ENCODE results near the gene ZC3HAV1.

Gene ZC3HAV1

DNA sequence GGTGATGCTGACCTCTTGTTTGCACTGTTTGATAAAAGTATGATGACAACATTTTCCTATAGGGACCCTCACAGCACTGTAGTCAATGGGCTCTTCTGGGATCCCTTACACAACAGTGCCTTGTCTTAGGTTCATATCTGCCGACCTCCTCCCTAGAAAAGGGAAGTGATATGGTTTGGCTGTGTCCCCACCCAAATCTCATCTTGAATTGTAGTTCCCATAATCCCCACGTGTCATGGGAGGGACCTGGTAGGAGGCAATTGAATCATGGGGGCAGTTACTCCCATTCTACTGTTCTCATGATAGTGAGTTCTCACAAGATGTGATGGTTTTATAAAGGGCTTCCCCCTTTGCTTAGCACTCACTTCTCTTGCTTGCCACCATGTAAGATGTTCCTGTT lies 23.1 kb downstream of the ZC3HAV1 start:
- DNase-seq (ENCODE audit: low read depth): peak; percentile 55
- no peak overlapping the region for H3K4me3 ChIP-seq (ENCODE audit: low read depth, low read length)
- TF ChIP-seq MYC (IDR thresholded peaks at IDR 0.05; ENCODE audit: low read depth, low read length) (no peak), POLR2A (IDR thresholded peaks at IDR 0.05; ENCODE audit: extremely low read depth, insufficient read length) (no peak)
- TF ChIP-seq, protein P1, sequence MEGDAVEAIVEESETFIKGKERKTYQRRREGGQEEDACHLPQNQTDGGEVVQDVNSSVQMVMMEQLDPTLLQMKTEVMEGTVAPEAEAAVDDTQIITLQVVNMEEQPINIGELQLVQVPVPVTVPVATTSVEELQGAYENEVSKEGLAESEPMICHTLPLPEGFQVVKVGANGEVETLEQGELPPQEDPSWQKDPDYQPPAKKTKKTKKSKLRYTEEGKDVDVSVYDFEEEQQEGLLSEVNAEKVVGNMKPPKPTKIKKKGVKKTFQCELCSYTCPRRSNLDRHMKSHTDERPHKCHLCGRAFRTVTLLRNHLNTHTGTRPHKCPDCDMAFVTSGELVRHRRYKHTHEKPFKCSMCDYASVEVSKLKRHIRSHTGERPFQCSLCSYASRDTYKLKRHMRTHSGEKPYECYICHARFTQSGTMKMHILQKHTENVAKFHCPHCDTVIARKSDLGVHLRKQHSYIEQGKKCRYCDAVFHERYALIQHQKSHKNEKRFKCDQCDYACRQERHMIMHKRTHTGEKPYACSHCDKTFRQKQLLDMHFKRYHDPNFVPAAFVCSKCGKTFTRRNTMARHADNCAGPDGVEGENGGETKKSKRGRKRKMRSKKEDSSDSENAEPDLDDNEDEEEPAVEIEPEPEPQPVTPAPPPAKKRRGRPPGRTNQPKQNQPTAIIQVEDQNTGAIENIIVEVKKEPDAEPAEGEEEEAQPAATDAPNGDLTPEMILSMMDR (IDR thresholded peaks at IDR 0.05; ENCODE audit: low read depth, low read length): no peak
- TF ChIP-seq, protein P2, sequence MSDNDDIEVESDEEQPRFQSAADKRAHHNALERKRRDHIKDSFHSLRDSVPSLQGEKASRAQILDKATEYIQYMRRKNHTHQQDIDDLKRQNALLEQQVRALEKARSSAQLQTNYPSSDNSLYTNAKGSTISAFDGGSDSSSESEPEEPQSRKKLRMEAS (IDR thresholded peaks at IDR 0.05; ENCODE audit: low read depth, low read length): no peak

DNA sequence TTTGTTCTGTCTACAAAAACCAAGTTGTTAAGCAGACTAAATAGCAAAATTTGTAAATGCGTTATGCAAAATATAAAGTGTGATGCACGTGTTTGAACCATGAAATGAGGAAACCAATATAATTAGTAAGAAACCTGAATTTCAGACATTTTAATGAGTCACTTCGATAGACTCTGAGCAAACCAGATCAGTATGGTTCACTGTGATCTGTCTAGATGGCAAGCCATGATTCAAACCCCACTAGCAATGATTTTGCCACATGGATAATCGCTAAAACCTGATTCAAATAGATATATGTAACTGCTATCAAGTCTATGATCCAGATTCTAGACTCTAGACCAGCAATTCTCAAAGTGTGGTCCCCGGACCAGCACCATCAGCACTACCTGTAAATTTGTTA lies 24.8 kb downstream of the ZC3HAV1 start:
- TF ChIP-seq, protein P2 (IDR thresholded peaks at IDR 0.05; ENCODE audit: low read depth, low read length): no peak
- TF ChIP-seq MYC (IDR thresholded peaks at IDR 0.05; ENCODE audit: low read depth, low read length): no peak
- TF ChIP-seq, protein P1 (IDR thresholded peaks at IDR 0.05; ENCODE audit: low read depth, low read length): no peak
- no peak for TF ChIP-seq POLR2A (IDR thresholded peaks at IDR 0.05; ENCODE audit: extremely low read depth, insufficient read length)

DNA sequence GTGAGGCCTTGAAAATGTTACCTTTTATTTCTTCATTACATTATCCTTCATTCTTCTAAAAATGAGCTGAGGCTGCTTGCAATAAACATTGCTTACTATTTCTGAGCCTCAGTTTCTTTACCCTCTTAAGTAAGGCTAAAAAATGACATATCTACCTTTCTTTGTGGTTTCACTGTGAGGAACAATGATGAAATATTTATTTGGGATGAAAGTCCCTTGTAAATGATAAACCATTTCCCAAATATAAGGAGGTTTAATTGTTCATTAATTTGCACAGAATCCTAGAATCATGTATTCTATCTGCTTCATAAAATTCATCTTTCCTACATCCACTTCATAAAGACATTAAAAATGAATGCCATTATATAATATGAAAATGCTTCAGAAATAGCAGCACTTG lies 27.9 kb downstream of the ZC3HAV1 start:
- no peak overlapping the region for H3K4me3 ChIP-seq (ENCODE audit: low read depth, low read length)
- DNase-seq (ENCODE audit: low read depth): no peak
- TF ChIP-seq, protein P2 (IDR thresholded peaks at IDR 0.05; ENCODE audit: low read depth, low read length): no peak
- TF ChIP-seq MYC (IDR thresholded peaks at IDR 0.05; ENCODE audit: low read depth, low read length): no peak
- TF ChIP-seq POLR2A (IDR thresholded peaks at IDR 0.05; ENCODE audit: extremely low read depth, insufficient read length): no peak
- TF ChIP-seq, protein P1 (IDR thresholded peaks at IDR 0.05; ENCODE audit: low read depth, low read length): no peak

More for the DNA sequence above, 24.8 kb downstream of the ZC3HAV1 start:
- H3K4me3 ChIP-seq (ENCODE audit: low read depth, low read length): no peak overlapping the region
- no peak for DNase-seq (ENCODE audit: low read depth)

DNA sequence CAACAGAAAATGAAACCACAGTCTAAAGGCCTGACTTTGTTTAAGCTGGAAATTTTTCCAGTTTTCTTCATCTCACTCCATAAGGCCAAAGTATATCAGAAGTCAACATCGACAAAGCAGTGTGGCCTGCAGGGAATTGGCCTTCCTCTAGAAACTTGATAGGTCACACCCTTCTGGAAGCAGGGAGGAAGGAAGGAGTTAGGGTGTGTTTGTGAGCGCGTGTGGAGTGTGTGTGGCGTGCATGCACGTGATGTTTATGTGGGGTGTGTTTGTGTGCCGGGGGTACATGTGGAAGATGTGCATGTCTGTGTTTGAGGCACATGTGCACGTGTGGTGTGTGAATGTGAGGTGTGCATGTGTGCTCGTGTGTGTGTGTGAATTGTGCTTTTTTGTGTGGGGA lies 28.6 kb downstream of the ZC3HAV1 start:
- no peak overlapping the region for H3K4me3 ChIP-seq (ENCODE audit: low read depth, low read length)
- TF ChIP-seq, protein P2 (IDR thresholded peaks at IDR 0.05; ENCODE audit: low read depth, low read length): peak; percentile 24; the same call in 1 of the 2 replicates
- TF ChIP-seq MYC (IDR thresholded peaks at IDR 0.05; ENCODE audit: low read depth, low read length) (no peak), POLR2A (IDR thresholded peaks at IDR 0.05; ENCODE audit: extremely low read depth, insufficient read length) (no peak)
- TF ChIP-seq, protein P1 (IDR thresholded peaks at IDR 0.05; ENCODE audit: low read depth, low read length): no peak
- DNase-seq (ENCODE audit: low read depth): no peak

DNA sequence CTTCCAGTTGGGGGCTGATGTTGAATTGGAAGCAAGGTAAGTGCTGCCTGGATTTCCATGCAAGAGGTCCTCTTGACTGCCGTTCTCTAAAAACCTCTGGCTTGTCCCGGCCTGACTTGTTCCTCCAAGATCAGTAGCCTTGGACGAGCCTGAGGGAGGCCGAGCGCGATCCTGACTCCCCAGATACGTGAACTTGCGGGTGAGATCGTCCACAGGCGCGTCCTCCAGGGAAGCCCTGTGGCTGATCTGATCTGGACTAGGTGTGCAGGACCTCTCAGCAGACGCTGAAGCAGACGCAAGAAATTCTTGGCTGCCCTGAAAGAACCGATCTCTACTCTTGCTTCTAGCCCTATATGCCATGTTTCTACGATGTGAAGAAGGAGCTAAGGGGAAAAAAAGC lies 29.7 kb downstream of the ZC3HAV1 start:
- DNase-seq (ENCODE audit: low read depth): no peak
- H3K4me3 ChIP-seq (ENCODE audit: low read depth, low read length): no peak overlapping the region
- TF ChIP-seq, protein P2 (IDR thresholded peaks at IDR 0.05; ENCODE audit: low read depth, low read length): no peak
- TF ChIP-seq POLR2A (IDR thresholded peaks at IDR 0.05; ENCODE audit: extremely low read depth, insufficient read length): no peak
- TF ChIP-seq, protein P1 (IDR thresholded peaks at IDR 0.05; ENCODE audit: low read depth, low read length): no peak
- no peak for TF ChIP-seq MYC (IDR thresholded peaks at IDR 0.05; ENCODE audit: low read depth, low read length)

Measured in NB4 (cell line).